Renal cortex interstitium (tissue), 11 donors: ENCODE data around the gene ATP9B. TPM values are rescaled to one million over a fixed set of nuclear protein-coding genes. Genes with fewer than 3 reads are reported as not detected.
"Not testable (repeated sequence)": the region's sequence is repeated elsewhere in the genome, so short reads cannot be mapped to it uniquely, and the experiment has no call there.

Source experiments
- DNase-seq, 11 donors: peaks; one replicate each; pipeline ENCODE4 v3.0.0-alpha.2; 2013; ENCODE audit warnings: low read depth in 9 of 11, low spot score in 4 of 11; ENCODE audit errors: extremely low read depth in 1 of 11
- polyA plus RNA-seq, 3 donors: library from polyadenylated mRNA; unstranded; fragments of 120-200 nt; gene quantifications; one replicate each; pipeline ENCODE4 v1.2.1, GENCODE V29; 2013; ENCODE audit not compliant: insufficient read length in 3 of 3

The ATP9B gene
- polyA plus RNA-seq, 3 donors: 31.4 to 41.0 (median 38.5) TPM

- no peak for DNase-seq
These were observed 183.9 kb downstream of the ATP9B start for GRCh38 chr18:79252904-79253633.

GRCh38 chr18:79257480-79257879, 188.3 kb downstream of the ATP9B start:
- no peak for DNase-seq

GRCh38 chr18:79258447-79258846, 189.3 kb downstream of the ATP9B start:
- no peak for DNase-seq

- no peak for DNase-seq
These were observed 190.0 kb downstream of the ATP9B start for GRCh38 chr18:79259218-79259617.

GRCh38 chr18:79260023-79260422, 190.8 kb downstream of the ATP9B start:
- no peak for DNase-seq

- no peak for DNase-seq
These were observed 191.3 kb downstream of the ATP9B start for GRCh38 chr18:79260510-79260909.

- not testable (repeated sequence) for DNase-seq
These were observed 195.9 kb downstream of the ATP9B start for GRCh38 chr18:79265068-79265467.

- DNase-seq: not testable (repeated sequence)
These were observed 202.6 kb downstream of the ATP9B start for GRCh38 chr18:79271812-79272211.

GRCh38 chr18:79272916-79273315, 203.7 kb downstream of the ATP9B start:
- no peak for DNase-seq

- DNase-seq: no peak
These were observed 205.6 kb downstream of the ATP9B start for GRCh38 chr18:79274823-79275222.

- DNase-seq: no peak
These were observed 206.3 kb downstream of the ATP9B start for GRCh38 chr18:79275461-79275860.

- DNase-seq: no peak
These were observed 206.8 kb downstream of the ATP9B start for GRCh38 chr18:79275992-79276391.

GRCh38 chr18:79278896-79279295, 209.7 kb downstream of the ATP9B start:
- no peak for DNase-seq

GRCh38 chr18:79283131-79283810, 214.1 kb downstream of the ATP9B start:
- no peak for DNase-seq

- peak in 2 of 11 donors; percentile 3 to 8 for DNase-seq
These were observed 214.7 kb downstream of the ATP9B start for GRCh38 chr18:79283929-79284328.

- not testable (repeated sequence) for DNase-seq
These were observed 216.0 kb downstream of the ATP9B start for GRCh38 chr18:79285191-79285590.

GRCh38 chr18:79290409-79290808, 221.2 kb downstream of the ATP9B start:
- not testable (repeated sequence) for DNase-seq

GRCh38 chr18:79290876-79291275, 221.7 kb downstream of the ATP9B start:
- no peak for DNase-seq

GRCh38 chr18:79294235-79294634, 225.0 kb downstream of the ATP9B start:
- DNase-seq: no peak

- DNase-seq: no peak
These were observed 230.1 kb downstream of the ATP9B start for GRCh38 chr18:79299272-79299671.

- DNase-seq: no peak
These were observed 230.5 kb downstream of the ATP9B start for GRCh38 chr18:79299711-79300110.
